Measurements from ENCODE around the gene TAF6L. TPM values are rescaled to one million over a fixed set of nuclear protein-coding genes. Genes with fewer than 3 reads are reported as not detected.

The TAF6L gene
- total and polyA plus RNA-seq, 2 experiments from 2014 or later = 38.8 to 56.3 TPM

GRCh38 chr11:62774407-62774806, 3.2 kb downstream of the TAF6L start:
- Histone ChIP-seq H3K27me3 (no peaks in the 10 kb centered on the region), H3K4me1 (ENCODE audit: low read depth) (peaks cover 4% of the 10 kb centered on the region), H3K27ac (no peak overlapping the region), H3K9me3 (ENCODE audit: low read depth) (no peaks in the 10 kb centered on the region), H3K36me3 (peaks cover 10% of the 10 kb centered on the region), H3K4me3 (no peak overlapping the region)
- no peak for DNase-seq (ENCODE audit: low read depth in 1 of 2, low spot score in 1 of 2)
- TF ChIP-seq, protein P1, sequence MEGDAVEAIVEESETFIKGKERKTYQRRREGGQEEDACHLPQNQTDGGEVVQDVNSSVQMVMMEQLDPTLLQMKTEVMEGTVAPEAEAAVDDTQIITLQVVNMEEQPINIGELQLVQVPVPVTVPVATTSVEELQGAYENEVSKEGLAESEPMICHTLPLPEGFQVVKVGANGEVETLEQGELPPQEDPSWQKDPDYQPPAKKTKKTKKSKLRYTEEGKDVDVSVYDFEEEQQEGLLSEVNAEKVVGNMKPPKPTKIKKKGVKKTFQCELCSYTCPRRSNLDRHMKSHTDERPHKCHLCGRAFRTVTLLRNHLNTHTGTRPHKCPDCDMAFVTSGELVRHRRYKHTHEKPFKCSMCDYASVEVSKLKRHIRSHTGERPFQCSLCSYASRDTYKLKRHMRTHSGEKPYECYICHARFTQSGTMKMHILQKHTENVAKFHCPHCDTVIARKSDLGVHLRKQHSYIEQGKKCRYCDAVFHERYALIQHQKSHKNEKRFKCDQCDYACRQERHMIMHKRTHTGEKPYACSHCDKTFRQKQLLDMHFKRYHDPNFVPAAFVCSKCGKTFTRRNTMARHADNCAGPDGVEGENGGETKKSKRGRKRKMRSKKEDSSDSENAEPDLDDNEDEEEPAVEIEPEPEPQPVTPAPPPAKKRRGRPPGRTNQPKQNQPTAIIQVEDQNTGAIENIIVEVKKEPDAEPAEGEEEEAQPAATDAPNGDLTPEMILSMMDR (IDR thresholded peaks at IDR 0.05; ENCODE audit: low read depth, low read length) = no peak

DNA sequence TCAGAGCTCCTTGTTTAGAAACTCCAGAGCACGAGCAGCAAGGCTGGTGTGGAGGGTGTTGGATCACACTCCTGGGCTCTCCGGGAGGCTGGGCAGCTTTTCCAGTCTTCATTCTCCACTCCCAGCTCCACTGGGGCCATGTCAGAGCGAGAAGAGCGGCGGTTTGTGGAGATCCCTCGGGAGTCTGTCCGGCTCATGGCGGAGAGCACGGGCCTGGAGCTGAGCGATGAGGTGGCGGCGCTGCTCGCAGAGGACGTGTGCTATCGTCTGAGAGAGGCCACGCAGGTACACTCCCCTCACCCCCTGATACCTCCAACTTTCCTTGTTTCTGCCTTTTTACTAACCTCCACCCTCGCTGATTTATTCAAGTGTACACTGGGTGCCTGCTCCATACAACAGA, 4.5 kb downstream of the TAF6L start:
- Histone ChIP-seq H3K27me3 (no peaks in the 10 kb centered on the region), H3K9me3 (ENCODE audit: low read depth) (no peaks in the 10 kb centered on the region), H3K4me1 (ENCODE audit: low read depth) (peaks cover under 1% of the 10 kb centered on the region), H3K4me3 (no peak overlapping the region), H3K36me3 (peaks cover 10% of the 10 kb centered on the region), H3K27ac (no peak overlapping the region)
- TF ChIP-seq, protein P1 (IDR thresholded peaks at IDR 0.05; ENCODE audit: low read depth, low read length) = no peak
- no peak for DNase-seq (ENCODE audit: low read depth in 1 of 2, low spot score in 1 of 2)

DNA sequence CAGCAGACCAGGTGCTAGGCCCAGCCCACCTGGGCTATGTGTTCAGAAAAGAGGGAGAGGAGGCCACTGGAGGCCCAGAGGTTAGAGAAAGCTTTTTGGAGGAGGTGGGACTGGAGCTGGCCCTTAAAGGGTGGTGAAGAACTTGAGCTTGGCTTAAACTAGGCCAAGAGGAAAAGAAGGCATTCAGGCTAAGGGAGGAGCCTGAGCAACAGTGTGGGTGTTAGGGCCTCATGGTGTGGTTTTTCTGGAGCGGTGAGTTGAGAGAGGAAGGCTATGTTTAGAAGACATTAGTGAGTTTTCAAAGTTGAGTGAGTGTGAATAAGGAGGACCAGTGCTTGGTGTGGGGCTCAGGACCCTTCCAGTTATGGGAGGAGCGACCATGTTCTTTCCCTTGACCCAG, 6.2 kb downstream of the TAF6L start:
- DNase-seq (ENCODE audit: low read depth in 1 of 2, low spot score in 1 of 2) = no peak
- Histone ChIP-seq H3K36me3 (peaks cover 14% of the 10 kb centered on the region), H3K27ac (no peak overlapping the region), H3K9me3 (ENCODE audit: low read depth) (no peaks in the 10 kb centered on the region), H3K4me3 (no peak overlapping the region), H3K4me1 (ENCODE audit: low read depth) (no peaks in the 10 kb centered on the region), H3K27me3 (no peaks in the 10 kb centered on the region)
- TF ChIP-seq, protein P1 (IDR thresholded peaks at IDR 0.05; ENCODE audit: low read depth, low read length) = no peak

GRCh38 chr11:62778441-62778840, 7.2 kb downstream of the TAF6L start:
- no peak for DNase-seq (ENCODE audit: low read depth in 1 of 2, low spot score in 1 of 2)
- no peaks in the 10 kb centered on the region for H3K27me3 ChIP-seq
- TF ChIP-seq, protein P1 (IDR thresholded peaks at IDR 0.05; ENCODE audit: low read depth, low read length) = no peak
- H3K27ac ChIP-seq = no peak overlapping the region
- H3K36me3 ChIP-seq = peaks cover 20% of the 10 kb centered on the region
- H3K9me3 ChIP-seq (ENCODE audit: low read depth) = no peaks in the 10 kb centered on the region
- no peak overlapping the region for H3K4me3 ChIP-seq
- no peaks in the 10 kb centered on the region for H3K4me1 ChIP-seq (ENCODE audit: low read depth)

GRCh38 chr11:62782753-62783152, 11.6 kb downstream of the TAF6L start:
- no peak overlapping the region for H3K27ac ChIP-seq
- H3K9me3 ChIP-seq (ENCODE audit: low read depth) = no peaks in the 10 kb centered on the region
- H3K4me3 ChIP-seq = no peak overlapping the region
- no peaks in the 10 kb centered on the region for H3K27me3 ChIP-seq
- TF ChIP-seq, protein P1 (IDR thresholded peaks at IDR 0.05; ENCODE audit: low read depth, low read length) = no peak
- H3K36me3 ChIP-seq = peaks cover 15% of the 10 kb centered on the region
- no peak for DNase-seq (ENCODE audit: low read depth in 1 of 2, low spot score in 1 of 2)
- H3K4me1 ChIP-seq (ENCODE audit: low read depth) = peaks cover 4% of the 10 kb centered on the region
